OCI-M2 (cell line): ENCODE measurements around the gene SHC4.
A peak's percentile ranks its signal among the peaks of the same experiment; 100 is the strongest.
"Not testable (repeated sequence)": the region's sequence is repeated elsewhere in the genome, so short reads cannot be mapped to it uniquely, and the experiment has no call there.

ENCODE experiments used
- DNase-seq: peaks from one replicate; lab custom pipeline; 2025; ENCODE audit not compliant: unreplicated experiment; lab: John Stamatoyannopoulos, UW

The SHC4 gene

DNA sequence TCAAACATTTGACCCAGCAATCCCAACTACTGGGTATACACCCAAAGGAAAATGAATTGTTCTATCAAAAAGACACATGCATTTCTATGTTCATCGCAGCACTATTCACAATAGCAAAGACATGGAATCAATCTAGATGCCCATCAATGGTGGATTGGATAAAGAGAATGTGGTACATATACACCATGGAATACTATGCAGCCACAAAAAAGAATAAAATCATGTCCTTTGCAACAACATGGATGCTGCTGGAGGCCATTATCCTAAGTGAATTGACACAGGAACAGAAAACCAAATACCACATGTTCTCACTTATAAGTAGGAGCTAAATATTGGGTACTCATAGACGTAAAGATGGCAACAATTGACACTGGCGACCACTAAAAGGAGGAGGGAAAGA lies 109.3 kb downstream of the SHC4 start:
- DNase-seq, result not testable (repeated sequence)

DNA sequence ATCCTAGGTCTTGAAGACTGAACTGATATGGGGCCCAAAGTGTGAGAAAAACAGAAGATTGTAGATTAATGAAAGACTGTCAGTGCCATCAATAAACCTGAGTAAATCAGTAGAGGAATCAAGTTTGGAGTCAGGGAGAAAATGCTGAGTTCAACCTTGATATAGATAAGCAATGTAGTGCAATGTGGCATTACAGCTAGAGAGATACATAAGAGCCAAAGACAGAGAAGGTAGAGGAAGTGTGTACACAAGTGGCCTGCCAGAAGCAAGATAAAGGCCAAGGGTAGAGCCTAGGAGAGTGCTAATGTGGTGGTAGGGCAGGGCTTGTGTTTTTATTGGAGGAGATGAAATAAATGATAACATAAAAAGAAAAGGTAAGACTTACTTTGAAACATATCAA lies 111.8 kb downstream of the SHC4 start:
- no peak for DNase-seq

DNA sequence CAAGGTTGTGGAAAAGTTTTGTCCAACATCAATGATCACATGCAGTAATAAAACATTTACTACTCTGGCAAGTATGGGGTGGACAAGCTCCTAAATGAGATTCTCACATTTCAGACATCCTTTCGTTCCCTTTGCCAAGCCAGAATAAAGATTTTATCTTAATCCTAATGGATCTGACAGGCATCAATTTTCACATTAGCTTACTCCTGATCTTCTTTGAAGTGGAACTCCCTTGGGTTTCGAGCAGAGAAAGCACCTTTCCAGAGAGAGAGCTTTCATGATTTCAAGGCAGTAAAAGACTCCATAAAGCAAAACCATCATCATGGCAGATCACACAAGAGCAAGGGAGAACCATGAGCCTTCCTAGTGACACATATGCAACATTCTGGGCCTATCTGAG lies 113.1 kb downstream of the SHC4 start:
- no peak for DNase-seq

DNA sequence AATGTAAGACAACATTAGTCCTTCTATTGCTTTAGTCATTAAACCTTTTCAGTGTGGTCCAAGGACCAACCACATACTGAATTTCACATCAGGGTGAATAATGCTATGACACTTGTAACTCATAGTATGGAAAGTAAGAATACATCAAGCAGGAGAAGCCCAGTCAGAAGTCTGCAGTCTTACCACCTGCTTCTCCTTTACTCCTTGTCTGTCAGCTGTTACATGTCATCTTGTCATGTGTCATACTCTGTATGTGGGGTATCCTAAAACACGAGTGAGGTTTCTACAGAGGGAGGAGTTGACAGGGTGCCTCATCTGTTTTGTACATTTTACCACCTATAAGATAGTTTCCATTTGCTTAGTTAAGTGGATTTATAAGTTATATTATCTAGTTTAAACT lies 118.6 kb downstream of the SHC4 start:
- no peak for DNase-seq

DNA sequence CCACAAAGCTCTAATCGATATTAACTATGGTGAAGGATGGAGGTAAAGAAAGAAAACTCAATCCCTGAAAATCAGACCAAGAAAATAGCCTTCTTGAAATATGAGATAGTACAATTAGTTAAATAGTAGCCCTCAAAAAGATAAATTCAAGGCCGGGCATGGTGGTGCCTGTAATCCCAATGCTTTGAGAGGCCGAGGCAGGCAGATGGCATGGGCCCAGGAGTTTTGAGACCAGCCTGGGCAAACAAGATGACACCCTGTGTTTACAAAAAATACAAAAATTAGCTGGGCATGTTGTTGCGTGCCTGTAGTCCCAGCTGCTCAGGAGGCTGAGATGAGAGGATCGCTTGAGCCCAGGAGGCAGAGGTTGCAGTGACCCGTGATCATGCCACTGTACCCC lies 121.2 kb downstream of the SHC4 start:
- no peak for DNase-seq

DNA sequence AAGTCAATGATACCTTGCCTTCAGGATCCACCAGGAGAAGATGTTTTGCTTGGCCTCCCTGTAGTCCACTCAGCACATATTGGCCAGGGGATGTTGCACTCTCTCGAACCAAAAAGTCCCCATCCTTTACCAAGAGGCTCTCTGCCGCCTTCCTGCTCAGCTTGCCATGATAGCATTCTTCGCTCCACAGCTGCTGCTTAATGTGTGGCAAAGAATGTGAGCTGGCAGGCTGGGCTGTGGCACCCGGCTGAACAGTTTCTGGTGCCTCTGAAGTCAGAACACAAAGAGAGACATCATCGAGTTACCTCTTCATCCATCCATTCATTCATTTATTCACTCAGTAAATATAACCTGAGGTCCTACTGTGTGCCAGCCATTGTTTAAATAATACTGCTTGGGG lies 129.0 kb downstream of the SHC4 start:
- DNase-seq, result no peak

DNA sequence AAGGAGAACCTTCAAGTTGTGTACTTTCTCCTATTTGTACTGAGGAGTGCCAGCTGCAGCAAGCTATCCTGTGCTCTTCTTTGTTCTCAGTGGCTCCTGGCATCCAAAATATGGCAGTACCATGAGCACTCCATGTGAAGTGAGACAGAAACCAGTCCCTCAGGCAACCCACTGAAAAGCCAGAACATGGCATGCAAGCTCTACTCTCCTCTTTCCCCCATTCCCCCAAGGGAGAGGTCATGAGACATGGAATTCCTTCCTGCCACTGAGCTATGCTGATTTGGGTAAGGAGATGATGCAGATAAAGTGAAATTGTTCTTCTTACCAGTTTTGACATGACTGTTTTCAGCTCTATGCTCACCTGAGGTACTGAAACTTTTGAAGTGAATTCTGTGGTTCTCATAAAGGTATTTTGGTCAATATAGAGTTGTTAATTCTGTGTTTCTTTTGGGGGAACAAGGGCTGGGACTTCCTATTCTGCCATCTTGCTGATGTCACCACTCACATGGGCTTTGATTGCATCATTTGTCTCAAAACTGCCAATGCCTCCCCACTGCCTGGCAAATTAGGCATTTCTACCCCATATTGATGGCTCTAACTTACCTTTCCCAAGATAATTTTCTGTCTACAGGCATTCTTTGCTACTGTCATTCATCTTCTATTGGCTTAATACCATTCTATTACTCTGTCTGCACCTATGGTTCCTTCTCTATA lies 130.0 kb downstream of the SHC4 start:
- no peak for DNase-seq

DNA sequence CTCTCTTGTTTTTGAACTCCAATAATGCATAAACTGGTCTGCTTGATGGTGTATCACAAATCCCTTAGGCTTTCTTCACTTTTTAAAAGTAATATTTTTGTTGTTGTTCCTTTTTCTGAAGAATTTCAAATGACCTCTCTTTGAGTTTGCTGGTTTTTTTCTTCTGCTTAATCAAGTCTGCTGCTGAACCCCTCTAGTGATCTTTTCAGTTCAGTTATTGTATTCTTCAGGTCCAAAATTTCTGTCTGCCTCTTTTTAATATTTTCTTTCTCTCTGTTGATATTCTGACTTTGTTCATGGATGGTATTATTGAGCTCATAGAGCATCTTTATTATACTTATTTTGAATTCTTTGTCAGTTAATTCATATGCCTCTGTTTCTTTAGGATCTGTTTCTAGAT lies 131.1 kb downstream of the SHC4 start:
- no peak for DNase-seq

DNA sequence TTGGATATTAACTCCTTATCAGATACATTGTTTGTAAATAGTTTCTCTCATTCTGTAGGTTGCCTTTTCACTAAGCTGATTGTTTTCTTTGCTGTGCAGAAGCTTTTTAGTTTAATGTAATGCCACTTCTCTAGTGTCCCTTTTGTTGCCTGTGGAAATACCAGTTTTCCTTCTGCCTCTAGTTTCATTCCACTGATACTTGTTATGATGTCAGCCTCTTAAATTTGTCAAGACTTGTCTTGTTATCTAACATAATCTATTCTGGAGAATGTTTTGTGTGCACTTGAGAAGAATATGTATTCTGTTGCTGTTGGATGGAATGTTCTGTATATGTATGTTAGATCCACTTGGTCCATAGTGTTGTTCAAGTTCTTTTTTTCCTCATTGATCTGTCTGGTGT lies 134.8 kb downstream of the SHC4 start:
- DNase-seq, result no peak

DNA sequence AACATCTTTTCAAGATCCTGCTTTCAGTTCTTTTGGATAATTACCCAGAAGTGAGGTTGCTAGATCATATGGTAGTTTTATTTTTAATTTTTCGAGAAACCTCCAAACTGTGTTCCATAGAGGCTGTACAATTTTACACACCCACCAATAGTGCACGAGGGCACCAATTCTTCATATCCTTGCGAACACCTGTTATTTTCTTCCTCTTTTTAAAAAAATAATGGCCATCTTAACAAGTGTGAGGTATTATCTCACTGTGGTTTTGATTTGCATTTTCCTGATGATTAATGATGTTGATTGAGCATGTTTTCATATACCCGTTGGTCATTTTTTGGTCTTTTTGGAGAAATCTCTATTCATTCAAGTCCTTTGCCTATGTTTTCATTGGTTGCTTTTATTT lies 135.2 kb downstream of the SHC4 start:
- no peak for DNase-seq

DNA sequence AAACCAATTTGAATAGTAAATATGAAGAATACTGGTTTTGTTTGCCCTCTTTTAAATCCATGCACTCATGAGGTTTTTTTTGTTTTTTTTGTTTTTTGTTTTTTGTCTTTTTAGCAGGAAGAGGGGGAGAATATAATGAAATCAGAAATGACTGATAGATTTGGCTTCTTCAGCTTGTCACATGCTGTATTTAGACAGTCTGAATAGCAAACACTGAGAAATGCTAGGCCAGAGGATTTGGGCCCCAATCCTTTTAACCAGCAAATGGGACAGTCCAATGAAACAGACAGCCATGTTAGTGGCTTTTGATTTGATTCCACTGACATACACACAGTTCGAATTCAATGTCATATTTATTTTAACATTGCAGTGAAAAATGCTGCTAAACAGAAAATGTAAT lies 138.6 kb downstream of the SHC4 start:
- no peak for DNase-seq

DNA sequence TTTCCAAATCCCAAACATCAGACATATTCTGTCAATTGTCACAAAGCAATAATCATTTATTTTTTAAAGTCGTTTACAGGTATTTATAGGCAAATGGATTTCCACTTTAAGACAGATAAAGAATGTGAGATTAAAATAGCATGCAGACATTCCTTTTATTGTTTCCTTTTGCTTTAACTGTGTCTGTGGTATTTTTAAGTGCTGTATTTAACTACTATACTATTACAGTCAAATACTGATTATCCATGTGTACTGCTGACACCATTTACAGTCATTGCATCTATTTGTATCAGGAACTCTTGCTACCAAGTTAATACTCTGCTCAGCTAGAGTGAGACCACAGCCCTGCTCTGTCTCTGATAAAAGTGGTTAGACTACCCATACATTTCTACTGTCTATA lies 140.0 kb downstream of the SHC4 start:
- no peak for DNase-seq

DNA sequence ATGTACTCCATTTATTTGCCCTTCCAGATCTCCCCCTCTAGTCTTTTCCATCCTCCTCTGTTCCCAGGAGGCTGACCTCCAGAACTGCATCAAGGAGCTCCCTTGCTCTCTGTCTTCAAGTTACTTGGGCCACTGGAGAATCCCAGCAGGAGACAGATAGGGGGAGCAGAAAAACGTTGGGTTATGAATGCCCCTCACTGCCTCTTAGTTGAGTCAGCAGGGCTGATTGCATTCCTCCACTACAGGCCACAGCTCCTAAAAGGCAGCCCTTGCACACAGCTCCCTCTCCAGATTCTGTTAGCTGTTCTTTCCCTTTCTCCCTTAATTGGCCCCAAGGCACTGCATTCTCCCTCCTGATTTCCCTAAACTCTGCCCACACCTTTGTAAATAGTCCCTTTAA lies 140.5 kb downstream of the SHC4 start:
- DNase-seq, result no peak

DNA sequence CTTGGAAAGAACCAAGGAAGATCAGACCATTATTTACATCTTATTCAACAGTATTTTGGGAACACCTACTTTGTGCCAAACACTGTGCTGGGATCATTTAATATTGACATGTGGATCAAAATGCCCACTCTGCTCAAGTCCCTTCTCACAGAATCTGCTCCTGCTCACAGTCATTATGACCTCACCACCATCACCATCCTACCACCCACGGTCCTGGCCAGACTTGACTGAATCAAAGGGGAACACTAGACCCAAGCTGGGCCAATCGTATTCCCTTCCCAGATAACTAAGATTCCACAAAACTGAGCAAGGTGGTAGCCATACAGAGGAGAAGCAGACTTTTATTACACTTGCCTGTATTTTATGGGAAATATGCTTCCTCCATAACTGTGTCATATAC lies 149.4 kb downstream of the SHC4 start:
- no peak for DNase-seq

DNA sequence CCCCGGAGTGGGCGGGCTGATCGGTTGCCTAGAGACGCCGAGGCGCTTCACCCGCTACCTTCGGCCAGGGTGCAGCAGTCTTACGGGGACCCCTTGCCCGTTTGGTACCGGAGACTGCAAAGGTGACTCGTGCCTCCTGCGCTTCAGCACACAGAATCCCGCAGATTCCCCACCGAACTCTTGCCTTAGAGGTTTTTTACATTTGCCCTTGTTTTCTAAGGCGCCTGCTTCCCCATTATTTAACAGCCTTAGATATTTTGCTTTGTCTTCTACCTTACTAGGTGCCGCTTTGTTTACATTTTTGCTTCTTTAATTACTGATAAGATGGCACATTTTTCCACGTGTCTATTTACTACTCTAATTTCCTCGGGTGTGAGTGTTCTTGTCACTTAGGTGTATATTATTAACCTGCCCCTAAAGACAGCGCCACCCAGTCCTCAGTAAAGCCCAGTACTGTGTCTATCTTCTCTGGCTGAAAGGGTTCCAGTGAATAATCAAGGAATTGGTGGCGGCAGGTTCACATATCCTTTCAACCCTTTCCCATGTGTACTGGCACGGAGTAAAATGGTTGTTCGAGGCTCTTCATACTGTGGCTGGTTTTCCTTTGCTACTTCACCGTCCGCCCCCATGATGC lies 152.3 kb downstream of the SHC4 start:
- DNase-seq, result no peak

DNA sequence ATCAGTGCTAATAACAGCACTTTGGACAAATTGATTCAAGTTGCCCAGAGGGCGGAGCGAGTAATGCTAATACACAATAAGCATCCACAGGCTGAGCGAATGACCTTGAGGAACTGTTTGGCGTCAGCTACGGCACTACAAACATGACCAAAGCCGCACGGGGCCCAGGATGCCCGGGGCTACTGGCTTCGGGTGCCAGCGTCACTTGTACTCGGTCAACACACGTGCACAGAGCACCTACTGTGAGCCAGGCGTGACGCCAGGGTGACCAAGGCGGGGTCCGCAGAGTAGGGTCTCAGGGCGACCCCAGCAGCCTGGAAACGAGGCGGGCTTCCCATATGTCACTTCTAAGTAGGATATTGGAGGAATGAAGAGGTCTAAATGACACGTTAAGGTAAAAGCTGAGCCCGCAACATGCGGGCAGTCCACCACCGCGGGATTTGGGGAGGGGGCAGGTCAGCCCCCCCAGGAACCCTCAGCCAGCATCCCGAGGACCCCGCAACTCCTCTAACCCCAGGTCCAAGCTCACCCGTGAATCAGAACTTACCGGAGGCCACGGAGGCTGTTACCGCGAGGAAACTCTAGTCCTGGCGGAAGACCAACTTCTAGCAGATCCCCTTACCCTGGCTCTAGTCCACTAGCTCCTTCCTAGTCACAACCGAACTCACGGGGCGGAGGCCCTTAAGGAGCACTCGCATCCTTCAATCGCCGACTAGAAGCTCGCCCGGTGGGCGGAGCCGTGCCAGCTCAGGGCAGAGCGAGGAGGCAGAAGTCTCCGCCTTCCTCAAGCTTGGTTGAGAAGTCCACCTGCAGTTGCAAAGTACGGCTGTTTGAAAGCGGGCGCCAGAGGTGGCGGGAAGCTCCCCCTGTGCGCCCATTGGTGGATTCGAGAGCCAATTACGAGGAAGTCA lies 153.1 kb downstream of the SHC4 start, which contains the start of gene CEP152:
Gene CEP152, minus strand, starts transcription at position 656 of the 911 bp plus-strand sequence. CDS start 5,420 bp downstream, outside the sequence.
- peak; percentile 88 for DNase-seq

DNA sequence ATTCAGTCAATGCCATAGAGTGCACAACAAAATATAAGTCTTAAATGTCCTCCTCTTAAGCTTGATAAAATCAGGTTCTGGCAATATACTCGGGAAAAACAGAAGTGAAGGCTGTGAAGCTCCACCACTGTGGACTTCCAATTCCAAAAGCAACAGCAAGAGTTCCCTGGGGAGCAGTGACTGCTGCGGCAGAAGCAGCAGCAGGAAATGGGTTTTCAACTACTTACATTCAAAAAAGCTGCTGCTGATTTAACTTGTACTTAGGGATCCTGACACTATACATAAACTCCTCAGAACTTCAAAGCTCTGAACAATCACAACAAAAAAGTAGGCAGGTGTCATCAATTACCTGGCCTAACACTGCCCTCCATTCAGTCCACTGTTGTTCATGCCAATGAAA lies 157.6 kb downstream of the SHC4 start:
- DNase-seq, result no peak

DNA sequence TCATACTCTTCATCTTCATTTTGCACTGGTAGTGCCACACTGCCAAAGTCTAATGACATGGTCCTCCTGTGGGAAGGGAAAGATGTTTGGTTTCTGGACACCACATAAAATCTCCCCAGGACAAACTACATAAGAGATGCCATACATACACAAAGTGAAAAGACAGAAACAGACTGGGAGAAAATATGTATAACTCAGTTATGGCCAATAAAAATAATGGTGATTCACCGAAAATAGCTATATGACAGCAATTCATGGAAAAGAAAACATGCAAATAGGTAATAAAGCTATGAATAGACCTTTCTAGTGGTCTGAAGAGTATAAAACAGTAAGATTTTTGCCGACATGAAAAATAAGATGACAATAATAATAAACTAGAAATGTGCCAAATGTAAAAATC lies 158.1 kb downstream of the SHC4 start:
- DNase-seq, result no peak

DNA sequence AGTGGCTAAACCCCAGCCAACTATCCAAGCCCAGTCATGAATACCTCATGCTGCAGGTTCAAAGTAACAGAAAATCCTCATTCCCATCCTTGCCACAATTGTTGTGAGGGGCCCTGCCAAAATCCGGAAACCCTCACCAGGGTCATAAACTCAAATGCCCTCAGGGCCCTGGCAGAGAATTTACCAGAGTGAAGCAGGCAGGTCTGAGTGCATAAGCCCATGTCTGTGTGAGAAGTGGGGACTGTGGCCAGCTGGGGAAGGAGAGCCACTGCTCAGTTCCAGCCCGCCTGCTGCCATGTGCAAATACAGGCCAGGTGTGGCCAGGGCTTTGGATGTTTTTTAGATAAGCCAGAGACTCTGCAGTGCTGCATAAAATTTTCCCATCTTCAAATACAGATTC lies 159.8 kb downstream of the SHC4 start:
- no peak for DNase-seq

DNA sequence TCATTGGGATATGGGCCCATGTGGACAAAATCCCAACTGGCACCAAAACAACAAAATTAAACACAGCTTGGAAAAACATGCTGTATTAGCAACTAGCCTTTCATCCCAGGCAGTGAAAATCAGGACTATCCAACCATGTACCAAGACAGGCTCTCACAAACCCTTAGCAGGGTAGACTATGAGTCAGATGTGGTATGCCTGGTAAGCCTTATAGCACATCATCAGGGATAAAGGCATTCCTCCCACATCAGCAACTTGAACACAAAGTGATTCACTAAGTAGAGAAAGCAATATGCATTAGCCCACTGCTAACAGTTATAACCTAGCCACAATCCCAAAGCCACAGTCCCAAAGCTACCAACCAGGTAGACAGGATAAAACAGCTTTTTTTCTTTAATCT lies 160.9 kb downstream of the SHC4 start:
- DNase-seq, result no peak

DNA sequence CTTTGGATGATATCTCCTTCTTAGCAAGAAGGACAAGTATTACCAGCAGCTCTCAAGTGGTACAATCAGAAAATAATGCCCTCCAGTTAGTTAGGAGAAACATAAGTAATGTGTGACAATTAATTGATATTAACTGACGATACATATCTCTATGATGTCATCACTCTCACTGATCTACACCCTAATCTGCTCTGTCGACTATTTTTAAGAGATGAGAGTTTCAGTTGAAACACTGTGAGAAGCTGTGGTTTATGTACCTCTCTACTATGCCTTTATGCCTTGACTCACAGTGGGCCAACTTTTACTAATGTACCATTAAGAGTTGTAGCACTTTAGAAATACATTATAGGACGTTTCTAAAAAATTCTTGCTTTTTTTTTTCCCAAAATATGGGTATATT lies 161.5 kb downstream of the SHC4 start:
- DNase-seq, result no peak
